Measurements from ENCODE around the gene CPEB1.
A peak's percentile ranks its signal among the peaks of the same experiment; 100 is the strongest.

The CPEB1 gene

DNA sequence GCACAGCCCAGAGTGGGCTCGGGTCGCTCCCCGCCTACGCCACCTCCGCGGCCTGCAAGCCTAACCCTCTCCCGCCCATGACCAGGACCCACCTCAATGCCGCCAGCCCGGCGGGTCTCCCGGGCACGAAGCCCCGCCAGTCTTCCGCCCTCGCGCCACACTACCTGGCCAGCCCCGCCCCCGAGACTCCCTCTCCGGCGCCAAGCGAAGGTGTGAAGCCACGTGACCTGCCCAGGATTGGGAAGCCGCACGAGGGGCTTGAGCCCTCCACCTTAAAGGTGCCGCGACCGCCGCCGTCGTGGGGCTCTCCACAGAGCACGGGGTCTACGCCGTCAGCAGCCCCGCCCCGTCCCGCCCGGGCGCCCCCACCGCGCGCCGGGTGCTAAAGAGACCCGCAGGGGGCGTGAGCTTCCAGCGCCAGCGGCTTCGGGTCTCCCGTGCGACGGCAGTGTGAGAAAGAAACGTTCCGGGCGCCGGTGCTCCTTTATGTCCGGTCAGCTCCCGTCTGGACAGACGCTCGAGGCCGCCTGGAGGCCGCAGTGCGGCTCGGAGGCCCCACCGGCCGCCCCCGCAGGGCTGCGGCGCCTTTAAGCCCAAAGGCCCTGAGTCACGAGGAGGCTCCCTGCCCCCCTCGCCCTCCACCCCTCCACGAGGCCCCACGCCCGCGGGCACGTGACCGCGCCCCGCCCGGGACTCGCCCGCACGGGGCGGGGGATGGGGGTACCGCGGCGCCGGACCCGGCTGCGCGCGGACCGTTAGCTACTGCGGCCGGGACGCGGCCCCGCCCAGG lies at the start of gene CPEB1:
CPEB1 (minus strand) TSS at position 319 of the 790 bp plus-strand sequence. CDS start 18,904 bp downstream, outside the sequence.
- peak; percentile 31 for DNase-seq (ENCODE audit: low read depth)

GRCh38 chr15:82692171-82692570 lies 45.0 kb upstream of the CPEB1 start:
- DNase-seq (ENCODE audit: low read depth): no peak

- DNase-seq (ENCODE audit: low read depth): no peak
Measured at GRCh38 chr15:82689147-82689546, 42.0 kb upstream of the CPEB1 start.

- no peak for DNase-seq (ENCODE audit: low read depth)
Measured at GRCh38 chr15:82688691-82689090, 41.5 kb upstream of the CPEB1 start.

DNA sequence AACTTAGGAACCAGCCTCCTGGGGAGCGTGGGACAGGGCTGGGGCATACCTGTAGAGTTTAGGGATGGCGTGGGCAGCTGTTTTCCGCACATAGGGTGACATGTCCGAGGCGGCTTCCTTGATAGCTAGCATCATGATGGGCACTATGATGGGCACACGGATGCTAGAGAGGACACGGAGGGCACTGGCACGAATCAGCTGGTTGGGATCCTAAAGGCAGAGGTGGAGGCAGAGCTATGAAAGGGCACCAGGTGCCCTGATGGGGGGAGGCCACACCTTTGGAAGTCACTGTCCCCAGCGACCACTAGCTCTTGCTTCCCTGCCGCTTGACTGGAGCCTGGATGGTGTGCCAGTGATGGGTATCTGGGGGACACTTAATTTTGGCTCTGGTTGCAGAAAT lies 34.2 kb upstream of the CPEB1 start:
- DNase-seq (ENCODE audit: low read depth): no peak

- peak; percentile 66 for DNase-seq (ENCODE audit: low read depth)
Measured at GRCh38 chr15:82680200-82681102, 33.3 kb upstream of the CPEB1 start.

DNA sequence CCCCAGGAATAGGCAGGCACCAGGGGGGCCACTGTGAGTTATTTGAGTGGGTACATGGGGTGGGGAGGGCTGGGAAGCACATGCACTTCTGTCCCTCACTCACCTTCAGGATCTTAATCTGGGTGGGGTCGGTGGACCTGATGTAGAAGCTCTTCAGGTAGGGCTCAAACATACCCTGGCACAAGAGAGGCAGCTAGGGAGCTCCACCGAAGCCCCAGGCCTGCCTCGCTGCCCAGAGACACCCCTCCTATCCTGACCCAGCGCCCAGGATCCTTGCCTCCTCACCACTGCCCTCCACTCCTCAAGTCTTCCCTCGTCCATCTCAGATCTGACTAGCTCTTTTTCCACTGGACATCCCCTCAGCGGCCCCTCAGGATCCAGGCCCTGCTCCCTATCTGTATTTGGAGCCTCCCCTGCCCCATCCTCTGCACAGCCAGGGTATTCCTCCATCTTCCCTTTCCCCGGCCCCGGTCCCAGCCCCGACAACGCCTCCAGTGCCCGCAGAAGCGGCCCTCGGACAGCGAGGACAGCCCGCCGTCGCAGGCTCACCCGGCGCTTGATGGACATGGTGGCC lies 32.5 kb upstream of the CPEB1 start:
- DNase-seq (ENCODE audit: low read depth): no peak

DNA sequence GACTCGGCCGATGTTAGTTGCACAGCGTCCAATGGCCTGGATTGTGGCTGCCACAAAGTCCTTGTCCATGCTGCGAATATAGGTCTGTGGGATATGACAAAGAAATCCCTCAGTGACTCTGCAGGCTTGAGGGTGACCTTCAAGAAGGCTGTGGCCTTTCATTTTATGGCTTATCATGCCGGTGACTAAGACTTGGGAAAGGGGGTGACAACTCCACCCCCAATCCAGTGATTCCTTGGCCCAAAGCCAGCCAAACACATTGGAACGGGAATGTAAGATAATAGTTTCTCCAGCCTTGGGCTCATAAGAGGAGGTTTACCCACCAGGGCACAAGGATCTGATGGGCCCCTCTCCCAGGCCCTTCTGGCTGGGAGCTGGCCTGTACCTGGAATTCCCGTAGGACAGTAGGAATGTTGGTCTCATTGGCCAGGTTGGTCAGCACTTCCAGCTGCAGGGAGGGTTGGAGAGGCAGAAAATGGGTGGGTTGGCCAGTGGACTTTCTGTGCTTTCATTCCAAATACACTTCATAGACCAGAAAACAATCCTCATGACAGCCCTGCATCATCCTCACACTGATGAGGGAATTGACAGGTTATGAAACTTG lies 30.7 kb upstream of the CPEB1 start:
- DNase-seq (ENCODE audit: low read depth): no peak

DNA sequence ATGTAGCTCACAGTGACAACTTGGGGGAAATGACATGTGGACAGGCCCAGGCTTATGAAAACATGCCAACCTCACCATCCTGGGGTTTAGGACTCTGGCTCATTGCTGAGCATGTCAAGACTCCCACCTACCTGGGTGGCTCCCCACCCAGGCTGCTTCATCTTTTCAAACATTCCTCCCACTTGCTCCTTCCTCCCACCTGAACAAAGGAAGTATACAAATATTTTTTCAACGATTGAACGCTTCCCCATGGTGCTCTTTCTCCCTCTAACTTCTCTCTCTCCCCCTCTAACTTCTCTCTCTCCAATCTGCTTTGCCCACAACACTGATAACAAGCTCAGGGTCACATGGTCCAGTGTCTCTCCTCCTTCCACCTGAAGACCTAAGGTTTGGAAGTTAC lies 27.7 kb upstream of the CPEB1 start:
- no peak for DNase-seq (ENCODE audit: low read depth)

DNA sequence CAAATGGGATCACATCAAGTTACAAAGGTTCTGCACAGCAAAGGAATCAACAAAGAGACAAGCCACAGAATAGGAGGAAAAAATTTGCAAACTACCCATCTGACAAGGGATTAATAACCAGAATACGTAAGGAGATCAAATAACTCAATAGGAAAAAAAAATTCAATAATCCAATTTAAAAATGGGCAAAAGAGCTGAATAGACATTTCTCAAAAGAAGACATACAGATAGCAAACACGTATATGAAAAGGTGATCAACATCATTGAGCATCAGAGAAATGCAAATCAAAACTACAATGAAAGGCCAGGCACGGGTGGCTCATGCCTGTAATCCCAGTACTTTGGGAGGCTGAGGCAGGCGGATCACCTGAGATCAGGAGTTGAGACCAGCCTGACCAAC lies 23.5 kb upstream of the CPEB1 start:
- no peak for DNase-seq (ENCODE audit: low read depth)

DNA sequence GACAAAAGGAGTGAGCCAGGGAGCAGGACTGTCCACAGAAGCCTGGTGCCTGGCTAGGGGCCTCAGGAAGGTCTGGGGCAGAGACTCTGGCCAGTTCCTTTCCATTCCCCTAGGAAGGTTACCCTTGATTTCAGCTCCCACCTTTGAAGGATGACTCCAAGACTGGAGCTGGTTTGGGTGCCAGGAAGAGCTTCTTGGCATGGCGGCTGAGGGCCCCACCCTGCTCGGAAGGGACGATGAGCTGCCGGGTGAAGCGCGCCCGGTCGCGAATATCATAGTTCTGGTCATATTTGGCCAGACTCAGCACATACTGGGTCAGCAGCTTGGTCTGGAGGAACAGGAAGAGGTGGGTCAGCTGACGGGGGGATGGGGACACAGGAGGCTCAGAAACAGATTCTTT lies 19.4 kb upstream of the CPEB1 start:
- DNase-seq (ENCODE audit: low read depth): no peak

DNA sequence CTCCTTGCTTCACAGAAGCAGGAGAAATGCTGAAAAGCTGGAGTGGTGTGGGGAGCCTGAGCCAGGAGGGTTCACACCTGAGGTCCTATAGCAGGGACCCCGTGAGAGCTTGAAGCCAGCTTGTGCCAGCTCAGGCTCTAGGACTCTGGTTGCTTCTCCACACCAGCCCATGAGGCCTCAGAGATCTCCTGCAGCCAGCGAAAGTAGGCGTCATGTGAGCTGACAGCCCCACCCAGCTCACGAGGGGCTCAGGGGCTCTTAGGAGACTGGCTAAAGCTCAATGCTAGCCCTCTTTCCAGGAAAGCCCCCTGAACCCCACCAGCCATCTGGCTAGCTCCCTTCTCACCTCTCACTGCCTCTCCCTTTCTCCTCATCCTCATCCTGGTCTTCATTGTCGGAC lies 16.9 kb upstream of the CPEB1 start:
- no peak for DNase-seq (ENCODE audit: low read depth)

- no peak for DNase-seq (ENCODE audit: low read depth)
Measured at GRCh38 chr15:82663186-82663600, 16.0 kb upstream of the CPEB1 start.

DNA sequence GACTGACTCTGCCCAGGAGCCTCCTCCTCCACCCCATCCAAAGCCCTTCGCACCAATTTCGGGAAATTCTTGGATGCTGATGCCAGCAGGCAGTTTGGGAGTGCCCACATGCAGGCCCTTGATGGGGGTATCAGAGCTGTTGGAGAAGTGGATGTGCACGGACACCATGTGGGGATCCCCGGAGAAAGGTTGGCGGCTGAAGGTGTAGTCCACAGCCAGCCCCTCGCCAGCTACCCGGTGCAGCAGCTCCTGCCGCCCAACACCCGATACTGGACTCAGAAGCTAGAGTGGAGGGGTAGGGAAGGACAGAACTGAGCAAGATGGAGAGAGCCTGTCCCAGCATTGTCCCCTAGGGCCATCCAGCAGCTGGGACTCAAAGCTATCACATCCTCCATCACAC lies 15.5 kb upstream of the CPEB1 start:
- DNase-seq (ENCODE audit: low read depth): no peak

DNA sequence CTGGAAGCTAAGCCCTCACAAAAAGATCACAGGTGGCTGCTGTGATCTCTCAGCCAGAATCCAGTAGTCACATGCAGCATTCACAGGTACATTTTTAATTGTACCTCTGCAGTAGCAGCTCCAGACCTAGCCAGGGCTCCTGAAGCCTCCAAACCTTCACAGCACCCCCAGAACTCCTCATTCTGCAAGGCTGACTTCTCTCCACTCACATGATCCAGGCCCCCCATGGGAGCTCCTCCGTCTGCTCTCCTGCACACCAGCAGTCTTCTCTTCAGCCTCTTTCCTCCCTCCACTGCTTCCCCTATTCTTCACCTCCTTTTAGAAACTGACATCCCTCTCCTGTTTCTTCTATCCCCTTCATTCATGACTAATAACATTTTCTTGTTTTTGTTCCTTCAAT lies 13.2 kb upstream of the CPEB1 start:
- no peak for DNase-seq (ENCODE audit: low read depth)

DNA sequence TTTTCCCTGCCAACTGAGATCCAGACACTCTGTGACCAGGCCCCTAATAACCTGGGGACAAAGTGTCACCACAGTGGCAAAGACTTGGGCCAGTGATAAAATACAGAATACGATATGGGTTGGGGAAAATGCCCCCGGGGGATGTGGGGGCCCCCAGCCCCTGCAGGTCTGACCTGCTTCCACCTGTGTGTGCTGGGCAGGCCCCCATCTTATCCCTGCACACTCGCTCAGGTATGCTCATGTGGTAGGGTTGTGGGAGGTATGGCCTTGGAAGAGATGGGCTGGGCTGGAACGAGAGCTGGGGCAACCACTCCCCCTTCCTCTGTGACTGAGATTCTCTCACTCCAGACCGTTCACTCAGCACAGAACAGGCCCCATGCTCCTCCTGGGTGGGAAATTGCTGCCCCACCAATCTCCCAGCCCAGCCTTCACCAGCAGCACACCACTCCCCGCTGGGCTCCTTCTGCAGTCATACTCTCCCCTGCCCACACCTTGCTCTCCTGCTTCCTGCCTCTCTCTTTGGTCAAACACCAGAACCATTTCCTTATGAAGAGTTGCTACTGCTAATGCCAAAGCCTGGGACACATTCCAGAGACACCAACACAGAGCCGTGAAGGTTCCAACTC lies 9.6 kb upstream of the CPEB1 start:
- no peak for DNase-seq (ENCODE audit: low read depth)

DNA sequence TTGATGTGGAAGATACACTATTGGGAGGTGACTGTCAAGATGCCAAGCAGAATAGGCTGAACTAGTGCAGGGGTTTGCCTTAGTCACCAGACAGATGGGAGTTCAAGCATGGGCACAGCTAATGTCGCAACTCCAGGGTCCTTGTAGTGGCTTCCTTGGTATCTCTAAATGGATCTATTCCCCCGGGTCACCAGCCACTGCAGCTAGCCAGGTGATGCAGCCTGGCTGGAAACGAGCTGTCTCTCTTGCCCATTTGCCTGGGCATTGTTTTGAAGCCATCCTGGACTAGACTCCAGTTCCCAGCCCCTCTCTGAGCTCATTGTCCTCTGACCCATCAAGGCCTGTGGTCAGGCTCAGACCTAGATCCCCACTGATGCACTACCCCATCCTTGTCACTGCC lies 8.4 kb upstream of the CPEB1 start:
- DNase-seq (ENCODE audit: low read depth): no peak

GRCh38 chr15:82653483-82654168 lies 6.5 kb upstream of the CPEB1 start:
- no peak for DNase-seq (ENCODE audit: low read depth)

- DNase-seq (ENCODE audit: low read depth): no peak
Measured at GRCh38 chr15:82651708-82652107, 4.5 kb upstream of the CPEB1 start.

DNA sequence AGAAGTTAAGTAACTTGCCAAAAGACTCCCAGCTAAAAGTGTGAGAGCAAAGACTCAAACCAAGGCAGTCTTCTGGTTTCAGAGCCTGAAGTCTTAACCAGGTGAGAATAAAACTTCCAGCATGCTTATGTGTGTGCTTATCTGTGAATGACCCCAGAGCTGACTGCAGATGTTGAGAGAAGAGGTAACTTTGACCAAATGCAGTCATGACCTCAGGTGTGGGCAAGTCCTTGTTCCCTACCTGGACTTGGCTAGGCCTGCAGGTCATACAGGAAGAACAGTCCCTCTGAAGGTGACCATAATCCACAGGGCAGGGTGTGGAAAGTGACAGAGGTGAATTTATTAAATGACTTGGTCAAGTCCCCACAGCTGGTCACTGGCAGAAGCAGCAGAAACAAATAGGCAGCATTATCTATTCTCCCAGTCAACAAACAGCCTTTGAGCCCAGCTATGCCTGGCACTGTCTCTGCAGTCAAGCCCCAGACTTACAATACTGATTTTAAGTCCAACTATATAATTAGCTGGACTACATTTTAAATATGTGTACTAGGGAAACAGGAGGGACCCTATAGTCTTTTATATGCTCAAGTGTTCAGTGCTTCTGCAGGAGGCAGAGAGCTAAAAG lies 3.0 kb upstream of the CPEB1 start:
- no peak for DNase-seq (ENCODE audit: low read depth)

Measured in activated T-helper 9 cell treated with anti-CD3 and anti-CD28 coated beads, Interleukin-2, amount 50 U/mL, for 16 hours (primary cell).